GM19468 (cell line): ENCODE results near the gene ATL2.
"Not testable (repeated sequence)": the region's sequence is repeated elsewhere in the genome, so short reads cannot be mapped to it uniquely, and the experiment has no call there.

Experiments
- ATAC-seq: cut with Tn5 transposase; IDR thresholded peaks from one replicate; pipeline ENCODE4 v1.9.1; 2021; ENCODE audit warnings: mild to moderate bottlenecking, moderate library complexity, moderate number of reproducible peaks; ENCODE audit not compliant: unreplicated experiment; ENCODE audit errors: extremely low read depth

ATL2 gene

GRCh38 chr2:38343212-38343611, 33.9 kb downstream of the ATL2 start:
- ATAC-seq = no peak

GRCh38 chr2:38336621-38337020, 40.5 kb downstream of the ATL2 start:
- ATAC-seq = no peak

- ATAC-seq = no peak
These were observed 46.3 kb downstream of the ATL2 start for GRCh38 chr2:38330754-38331153.

DNA sequence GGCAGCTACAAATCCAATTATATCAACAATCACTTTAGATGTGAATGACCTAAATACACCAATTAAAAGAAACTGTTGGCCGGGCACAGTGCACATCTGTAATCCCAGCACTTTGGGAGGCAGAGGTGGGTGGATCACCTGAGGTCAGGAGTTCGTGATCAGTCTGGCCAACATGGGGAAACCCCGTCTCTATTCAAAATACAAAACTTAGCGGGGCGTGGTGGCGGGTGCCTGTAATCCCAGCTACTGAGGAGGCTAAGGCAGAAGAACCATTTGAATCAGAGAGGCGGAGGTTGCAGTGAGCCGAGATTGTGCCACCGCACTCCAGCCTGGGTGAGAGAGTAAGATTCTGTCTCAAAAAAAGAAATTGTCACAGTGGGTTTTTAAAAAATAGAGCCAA, 49.5 kb downstream of the ATL2 start:
- ATAC-seq = no peak

- ATAC-seq = no peak
These were observed 53.5 kb downstream of the ATL2 start for GRCh38 chr2:38323623-38324022.

DNA sequence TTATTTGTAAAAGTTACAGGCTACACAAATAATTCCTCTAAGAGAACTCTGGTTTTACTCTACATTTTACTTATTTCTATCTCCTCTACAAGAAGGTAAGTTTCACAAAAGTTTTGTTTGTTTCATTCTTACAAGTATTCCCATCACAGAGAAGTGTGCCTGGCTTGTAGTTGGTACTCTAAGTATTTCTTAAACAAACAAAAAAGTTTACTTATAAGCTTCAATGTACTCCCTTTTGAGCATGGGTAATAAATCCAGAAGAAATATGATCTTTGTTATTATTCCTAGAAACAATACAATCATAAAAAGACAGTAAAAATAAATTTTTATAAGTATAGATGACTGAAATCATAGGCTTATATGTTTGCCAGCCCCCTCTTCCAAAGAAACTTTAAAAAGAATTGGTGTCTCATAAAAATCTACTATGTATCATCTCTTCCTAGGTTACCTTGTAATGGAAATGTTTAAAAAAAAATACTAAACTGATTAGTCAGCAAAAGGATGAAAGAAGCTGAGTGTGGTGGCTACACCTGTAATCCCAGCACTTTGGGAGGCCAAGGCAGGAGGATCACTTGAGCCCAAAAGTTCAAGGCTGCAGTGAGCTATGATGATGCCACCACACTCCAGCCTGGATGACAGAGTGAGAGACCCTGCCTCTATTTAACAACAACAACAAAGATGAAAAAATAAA, 54.7 kb downstream of the ATL2 start:
- no peak for ATAC-seq

GRCh38 chr2:38319240-38319639, 57.8 kb downstream of the ATL2 start:
- not testable (repeated sequence) for ATAC-seq

GRCh38 chr2:38317725-38318124, 59.3 kb downstream of the ATL2 start:
- ATAC-seq = no peak

GRCh38 chr2:38315707-38316333, 61.3 kb downstream of the ATL2 start:
- no peak for ATAC-seq

DNA sequence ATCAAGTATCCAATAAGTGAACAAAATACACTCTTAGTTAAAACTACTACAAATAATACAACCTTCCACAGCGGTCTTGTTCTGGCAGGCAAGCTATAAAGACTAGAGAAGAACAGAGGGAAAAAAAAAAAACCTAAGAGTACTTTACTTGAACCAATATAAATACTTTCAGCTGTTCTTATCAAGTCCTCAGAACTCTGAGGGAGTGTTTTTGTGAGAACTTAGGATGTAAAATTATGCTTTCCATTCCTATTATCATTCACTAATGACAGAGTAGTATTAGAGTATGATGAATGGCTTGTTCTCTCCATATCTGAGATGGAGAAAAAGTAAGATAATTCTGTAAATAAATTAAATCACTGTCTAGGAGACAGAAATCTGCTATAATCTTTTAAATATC, 68.3 kb downstream of the ATL2 start:
- no peak for ATAC-seq

DNA sequence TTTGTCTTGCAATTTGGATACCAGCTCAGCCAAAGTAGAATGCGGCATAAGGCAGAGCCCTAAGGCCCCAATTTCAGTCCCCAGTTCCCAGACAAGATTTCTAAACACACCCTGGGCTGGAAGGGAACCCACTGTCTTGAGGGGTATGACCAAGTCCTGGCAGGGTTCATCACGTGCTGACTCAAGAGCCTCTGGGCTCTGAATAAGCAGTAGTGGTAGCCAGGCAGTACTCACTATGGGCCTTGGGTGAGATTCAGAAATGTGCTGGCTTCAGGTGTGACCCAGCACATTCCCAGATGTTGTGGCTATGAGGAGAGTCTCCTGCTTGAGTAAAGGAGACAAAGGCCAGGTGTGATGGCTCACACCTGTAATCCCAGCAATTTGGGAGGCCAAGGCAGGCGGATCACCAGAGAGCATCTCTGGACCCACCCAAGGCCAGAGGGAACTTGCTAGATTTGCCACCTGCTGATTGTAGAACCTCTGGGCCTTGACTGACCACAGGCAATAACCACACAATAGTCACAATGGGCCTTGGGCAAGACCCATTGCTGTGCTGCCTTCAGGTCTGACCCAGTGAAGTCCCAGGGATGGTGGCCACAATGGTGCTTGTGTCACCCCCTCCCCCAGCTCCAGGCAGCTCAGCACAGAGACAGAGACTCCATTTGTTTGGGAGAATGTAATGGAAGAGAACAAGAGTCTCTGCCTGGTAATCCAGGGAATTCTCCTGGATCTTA, 74.9 kb downstream of the ATL2 start:
- ATAC-seq = no peak

DNA sequence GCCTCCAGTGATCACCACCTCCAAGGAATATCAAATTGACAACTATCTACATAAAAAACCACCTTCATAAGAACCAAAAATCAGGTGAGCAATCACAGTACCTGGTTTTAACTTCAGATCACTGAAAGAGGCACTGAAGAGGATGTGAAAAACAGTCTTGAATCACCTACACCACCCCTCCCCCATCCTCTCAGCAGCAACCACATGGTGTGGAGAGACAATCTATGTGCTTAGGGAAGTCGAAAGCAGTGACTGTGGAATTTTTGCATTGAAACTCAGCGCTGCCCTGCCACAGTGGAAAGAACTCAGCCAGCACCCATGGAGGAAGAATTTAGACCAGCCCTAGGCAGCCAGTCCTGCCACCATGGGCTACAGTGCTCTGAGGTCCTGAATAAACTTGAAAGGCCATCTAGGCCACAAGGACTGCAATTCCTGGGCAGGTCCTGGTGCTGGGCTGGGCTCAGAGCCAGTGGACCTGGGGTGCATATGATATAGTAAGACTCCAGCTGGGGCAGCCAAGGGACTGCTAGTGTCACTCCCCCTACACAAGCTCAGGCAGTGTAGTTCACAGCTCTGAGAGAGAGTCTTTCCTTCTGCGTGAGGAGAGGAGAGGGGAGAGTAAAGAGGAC, 75.6 kb downstream of the ATL2 start:
- ATAC-seq = no peak

- ATAC-seq = no peak
These were observed 78.5 kb downstream of the ATL2 start for GRCh38 chr2:38298539-38298938.

- no peak for ATAC-seq
These were observed 80.8 kb downstream of the ATL2 start for GRCh38 chr2:38296197-38296780.

DNA sequence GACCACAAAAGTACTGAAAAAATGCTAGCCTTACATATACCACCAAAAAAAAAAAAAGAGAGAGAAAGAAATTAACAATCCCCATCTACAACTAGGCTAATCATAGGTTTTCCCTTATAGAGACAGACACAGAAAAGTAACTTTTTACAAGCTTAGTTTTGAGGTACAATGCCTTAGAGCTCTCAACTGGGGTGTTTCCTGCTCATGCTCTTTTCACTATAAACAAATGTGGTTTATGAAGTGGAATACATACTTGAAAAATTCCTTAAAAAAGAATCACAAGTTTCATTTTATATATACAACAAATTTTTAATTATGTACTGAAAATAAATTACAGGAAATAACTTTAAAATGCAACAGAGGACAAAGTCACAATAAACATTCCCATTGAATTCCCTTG, 82.5 kb downstream of the ATL2 start:
- ATAC-seq = no peak

DNA sequence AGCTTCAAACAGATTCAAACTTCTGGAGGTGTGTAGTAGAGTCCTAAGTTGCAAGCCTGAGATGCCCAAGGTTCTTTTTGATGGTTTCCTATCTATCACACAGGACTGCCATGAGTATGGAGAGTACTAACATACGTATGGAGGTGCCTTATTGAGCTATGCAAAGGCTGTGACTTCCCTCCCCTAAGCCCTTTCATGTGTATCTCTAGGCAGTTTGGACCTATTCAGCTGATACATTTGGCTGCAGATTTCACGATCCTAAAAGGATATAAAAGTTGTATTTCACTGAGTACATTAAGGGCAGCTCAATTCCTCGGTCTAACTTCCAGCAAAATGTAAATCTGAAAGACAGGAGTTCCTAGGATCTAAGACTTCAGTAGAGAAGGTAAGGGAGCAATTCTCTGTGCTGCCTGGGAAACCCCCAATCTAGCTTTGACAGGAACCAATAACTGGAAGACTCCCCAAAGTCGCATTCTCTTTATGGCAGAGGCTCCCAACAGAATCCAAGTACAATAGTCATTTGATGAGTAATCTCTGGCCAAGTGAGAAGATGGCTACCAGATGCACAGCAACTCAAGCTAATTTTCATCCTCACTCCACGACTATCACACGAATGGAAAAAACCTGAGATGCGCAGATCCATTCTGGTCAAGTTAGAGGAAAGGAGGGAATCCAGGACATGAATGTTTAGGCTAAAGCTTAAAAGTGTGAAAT, 83.8 kb downstream of the ATL2 start:
- no peak for ATAC-seq

GRCh38 chr2:38290332-38290731, 86.7 kb downstream of the ATL2 start:
- no peak for ATAC-seq

DNA sequence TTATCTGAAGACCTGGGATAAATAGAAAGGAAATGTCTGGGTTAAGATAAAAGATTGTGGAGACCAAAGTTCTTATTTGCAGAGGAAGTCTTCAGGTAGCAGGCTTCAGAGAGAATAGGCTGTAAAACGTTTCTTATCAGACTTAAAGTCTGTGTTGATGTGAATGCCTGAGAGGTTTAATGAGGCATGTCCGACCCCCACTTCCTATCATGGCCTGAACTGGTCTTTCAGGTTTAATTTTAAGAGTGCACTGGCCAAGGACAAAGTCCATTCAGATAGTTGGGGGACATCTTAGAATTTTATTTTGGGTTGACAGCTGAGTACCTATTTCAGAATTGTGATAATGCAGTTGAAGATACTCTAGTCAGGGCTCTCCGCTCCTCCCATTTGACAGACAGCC, 92.1 kb downstream of the ATL2 start:
- ATAC-seq = no peak

DNA sequence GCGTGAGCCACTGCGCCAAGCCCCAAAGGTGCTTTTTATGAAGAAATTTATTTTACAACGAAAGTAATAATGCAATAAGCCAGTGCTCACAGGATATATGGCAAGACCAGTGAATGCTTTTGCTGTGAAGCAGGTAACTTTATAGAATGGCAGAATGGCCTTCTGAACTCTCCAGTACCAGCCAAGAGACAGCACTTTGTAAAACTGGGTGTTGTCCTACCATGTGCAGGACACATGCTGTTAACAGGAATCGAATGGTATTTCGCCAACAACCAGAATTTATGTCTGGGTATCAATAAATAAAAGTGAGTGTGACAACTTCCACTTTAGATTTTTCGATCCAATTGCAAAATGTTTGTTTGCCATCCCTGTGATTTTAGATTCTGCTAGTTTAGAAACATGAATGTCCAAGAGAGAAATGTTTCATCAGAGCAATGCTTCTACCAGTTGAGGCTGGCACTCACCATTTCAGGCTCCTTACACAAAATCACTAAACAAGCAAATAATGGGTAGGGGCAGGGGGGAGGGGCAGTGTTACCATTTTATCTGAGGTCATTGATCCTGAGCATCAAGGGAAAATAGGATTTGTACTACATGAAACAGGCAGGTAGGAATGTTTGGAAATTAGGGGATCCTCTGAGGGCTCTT, 95.9 kb downstream of the ATL2 start:
- no peak for ATAC-seq

DNA sequence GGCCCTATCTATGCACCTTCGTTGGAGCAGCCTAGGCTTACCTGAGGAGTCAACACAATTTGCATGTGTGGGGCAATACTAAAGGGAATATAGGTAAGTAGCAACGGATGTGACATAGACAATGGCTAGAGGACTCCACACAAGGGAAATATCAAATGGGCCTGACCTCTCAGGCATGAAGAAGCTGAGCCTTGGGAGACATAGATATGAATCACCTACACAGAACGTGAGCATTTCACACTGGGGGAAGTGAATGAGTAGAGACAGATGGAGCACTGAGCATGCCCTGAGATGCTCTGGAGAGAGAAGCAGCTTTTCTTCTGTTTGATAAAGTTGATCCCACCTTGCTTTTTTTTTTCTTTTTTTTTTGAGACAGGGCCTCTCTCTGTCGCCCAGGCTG, 97.9 kb downstream of the ATL2 start:
- no peak for ATAC-seq
